DMS153 treated with DMSO at 0.1 percent for 48 hours (cell line): ENCODE data around the gene EFHC1.

Source experiments
- DNase-seq: peaks from one replicate; lab custom pipeline; 2025; ENCODE audit not compliant: unreplicated experiment; lab: John Stamatoyannopoulos, UW

Gene EFHC1

GRCh38 chr6:52395969-52396368 is 24.2 kb upstream of the EFHC1 start:
- DNase-seq, result no peak

- peak; percentile 56 for DNase-seq
Observed at GRCh38 chr6:52399511-52400312, 20.4 kb upstream of the EFHC1 start.

GRCh38 chr6:52400313-52401041 is 19.7 kb upstream of the EFHC1 start:
- no peak for DNase-seq

DNA sequence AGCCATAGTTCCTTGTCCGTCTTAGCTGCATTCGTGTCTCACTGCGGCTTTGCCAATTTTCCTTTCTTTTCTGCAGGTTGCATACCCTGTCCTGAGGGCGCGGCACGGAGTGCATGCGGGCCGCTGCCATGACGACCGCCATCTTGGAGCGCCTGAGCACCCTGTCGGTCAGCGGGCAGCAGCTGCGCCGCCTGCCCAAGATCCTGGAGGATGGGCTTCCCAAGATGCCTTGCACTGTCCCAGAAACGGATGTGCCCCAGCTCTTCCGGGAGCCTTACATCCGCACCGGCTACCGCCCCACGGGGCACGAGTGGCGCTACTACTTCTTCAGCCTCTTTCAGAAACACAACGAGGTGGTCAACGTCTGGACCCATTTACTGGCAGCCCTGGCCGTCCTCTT is 17.1 kb upstream of the EFHC1 start:
- no peak for DNase-seq

- DNase-seq, result peak; percentile 70
Observed at GRCh38 chr6:52403627-52404026, 16.5 kb upstream of the EFHC1 start.

DNA sequence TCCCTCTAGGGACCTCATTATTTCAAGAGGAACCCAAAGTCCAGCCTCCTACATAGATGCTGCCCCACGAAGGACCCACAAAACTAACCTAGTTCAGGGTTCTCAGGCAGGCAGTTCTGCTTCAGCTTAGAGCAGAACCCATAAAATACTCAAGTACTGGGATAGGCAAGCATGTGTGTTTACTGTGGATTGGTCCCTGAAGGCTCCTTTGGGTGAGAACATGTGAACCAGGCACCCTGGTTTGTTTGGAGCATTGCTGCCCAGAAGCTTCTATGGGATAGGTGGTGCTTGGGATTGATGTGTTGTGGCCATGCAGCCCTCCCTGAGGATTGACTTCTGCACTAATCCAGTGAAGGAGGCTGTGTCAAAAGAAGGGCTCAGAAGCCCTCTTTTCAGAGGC is 14.9 kb upstream of the EFHC1 start:
- DNase-seq, result no peak

DNA sequence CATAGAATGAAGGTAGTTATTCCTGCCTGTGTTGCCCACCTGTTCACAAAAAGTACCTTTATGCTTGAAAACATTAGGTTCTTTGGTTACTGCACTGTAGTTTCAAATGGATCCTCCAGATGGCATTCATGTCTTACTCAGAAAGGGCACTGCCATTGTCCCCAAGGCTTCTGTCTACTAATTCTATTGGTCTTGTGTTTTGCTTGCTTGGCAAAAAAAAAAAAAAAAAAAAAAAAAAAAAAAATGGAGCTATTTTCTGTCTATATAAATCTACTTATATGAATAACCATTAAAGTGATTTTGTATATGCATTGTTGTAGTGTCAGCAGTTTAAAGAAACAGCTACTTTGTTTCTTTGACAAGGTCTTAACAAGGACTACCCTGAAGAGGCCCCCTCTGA is 12.7 kb upstream of the EFHC1 start:
- DNase-seq, result peak; percentile 61

DNA sequence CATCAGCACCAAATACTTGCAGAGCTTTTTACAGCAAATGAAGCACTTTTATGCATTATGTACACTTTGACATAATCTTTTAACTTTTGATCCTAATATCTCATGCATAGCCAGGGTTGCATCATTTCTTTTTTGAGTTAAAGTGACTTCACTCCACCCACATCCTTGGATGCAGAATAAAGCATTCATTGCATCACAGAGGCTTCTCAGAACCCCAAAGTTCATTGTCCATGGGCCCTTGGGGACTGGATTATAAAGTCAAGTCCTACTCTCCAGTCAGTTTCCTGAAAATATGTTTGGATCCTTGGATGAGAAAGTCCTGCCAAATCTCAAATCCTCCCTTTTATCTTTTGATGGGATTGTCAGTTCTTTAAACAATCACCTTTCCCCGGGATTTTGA is 10.6 kb upstream of the EFHC1 start:
- DNase-seq, result no peak

GRCh38 chr6:52410979-52411378 is 9.2 kb upstream of the EFHC1 start:
- DNase-seq, result no peak

DNA sequence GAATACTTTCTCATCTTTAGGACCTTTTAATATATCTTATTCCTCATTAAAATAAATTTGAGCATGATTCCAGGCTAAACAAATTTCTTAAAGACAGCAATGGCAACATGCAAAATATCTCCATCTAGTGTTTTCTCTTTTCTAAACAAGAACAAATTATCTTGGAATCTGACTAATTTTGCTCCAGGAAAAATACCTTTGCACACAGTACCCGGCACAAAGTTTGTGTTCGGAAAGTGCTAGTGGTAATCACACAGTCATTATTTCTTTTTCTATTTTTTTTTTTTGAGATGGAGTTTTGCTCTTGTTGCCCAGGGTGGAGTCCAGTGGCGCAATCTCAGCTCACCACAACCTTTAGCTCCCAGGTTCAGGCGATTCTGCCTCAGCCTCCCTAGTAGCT is 8.2 kb upstream of the EFHC1 start:
- no peak for DNase-seq

DNA sequence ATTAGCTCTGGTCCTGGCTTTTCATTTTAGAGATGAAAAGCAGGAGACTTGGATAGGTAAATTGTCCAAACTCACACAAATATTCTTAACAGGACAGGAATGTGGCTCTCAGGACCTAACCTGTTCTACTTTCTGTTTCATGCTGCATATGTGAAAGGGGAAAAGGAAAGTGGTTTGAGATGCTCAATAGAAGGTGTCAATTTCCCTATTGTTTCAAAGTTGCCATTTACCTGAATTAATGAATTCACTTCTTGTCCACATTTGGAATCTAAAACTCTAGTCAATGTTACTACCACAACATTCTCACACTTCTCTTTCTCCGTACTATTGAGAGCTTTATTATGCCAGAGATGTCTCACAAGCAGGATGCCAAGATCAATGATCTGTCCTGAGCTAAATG is 4.8 kb upstream of the EFHC1 start:
- no peak for DNase-seq

DNA sequence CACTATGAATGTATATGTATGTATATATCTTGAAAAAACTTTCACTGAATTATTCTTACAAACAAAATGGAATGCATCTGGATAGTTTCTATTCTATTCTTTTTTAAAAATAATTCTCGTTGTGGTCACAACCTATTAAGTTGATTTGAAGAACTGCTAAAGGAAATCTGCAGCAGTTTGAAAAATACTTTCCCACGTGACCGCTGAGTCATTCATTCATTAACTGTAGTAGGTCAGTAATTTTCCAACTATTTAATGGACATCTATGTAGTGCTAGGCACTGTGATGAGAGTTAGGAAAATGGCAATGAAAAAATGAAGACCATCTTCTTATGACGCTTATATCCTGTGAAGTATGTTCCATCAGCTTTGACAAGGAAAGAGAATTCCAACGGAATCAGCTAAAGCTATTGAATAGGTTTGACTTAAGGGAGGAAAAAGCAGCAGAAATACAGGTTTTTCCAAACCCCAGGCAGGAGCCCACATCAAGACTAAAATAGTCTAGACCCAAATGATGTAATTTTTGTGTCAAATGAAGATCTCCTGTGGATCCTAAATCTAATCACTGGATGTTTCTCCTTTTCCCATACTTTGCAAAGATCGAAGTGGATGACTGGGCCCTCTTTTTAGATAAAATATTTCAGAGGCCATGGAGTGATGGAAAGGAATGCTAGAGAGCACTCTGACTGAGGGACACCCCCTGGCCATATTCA is 4.1 kb upstream of the EFHC1 start:
- no peak for DNase-seq

- peak; percentile 61 for DNase-seq
Observed at GRCh38 chr6:52416629-52417151, 3.5 kb upstream of the EFHC1 start.

DNA sequence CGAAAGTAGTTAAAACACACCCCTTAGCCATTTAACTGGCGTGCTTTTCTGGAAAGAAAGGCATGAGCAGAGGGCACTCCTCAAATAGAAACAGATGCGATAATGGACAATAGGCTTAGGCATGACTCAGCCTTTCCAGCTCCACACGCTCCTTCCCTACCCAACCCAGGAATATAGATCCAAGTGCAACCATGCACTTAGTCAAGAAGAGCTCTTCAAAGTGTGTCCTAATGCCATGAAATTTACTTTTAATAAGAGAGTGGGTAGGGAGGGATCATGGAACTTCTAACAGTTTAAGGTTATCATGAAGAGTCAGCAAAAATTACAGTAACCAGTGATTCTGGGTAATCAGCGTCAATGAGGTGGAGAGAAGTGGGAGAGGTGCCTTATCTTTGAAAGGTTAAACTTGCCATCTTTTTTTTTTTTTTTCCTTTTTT is 2.4 kb upstream of the EFHC1 start:
- DNase-seq, result no peak

DNA sequence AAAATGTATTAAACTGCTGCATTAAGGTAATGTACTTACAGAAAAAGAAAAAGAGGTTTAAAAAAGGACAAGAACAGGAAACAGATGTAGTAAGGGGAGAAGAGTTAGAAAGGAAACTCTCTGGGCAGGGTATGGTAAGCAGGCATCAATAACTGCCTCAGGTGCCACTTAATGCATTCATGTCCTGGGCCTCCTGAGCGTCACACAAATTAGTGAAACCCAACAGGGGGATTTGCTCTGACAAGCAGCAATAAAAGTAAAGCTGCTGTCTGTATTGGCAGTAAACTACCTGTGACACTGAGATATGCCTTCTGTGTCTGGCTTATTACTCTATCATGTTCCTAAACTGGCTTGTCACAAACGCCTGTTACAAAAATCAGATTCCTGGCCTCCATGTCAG is 1.5 kb upstream of the EFHC1 start:
- no peak for DNase-seq

GRCh38 chr6:52420668-52421358 is 671 bp downstream of the EFHC1 start:
- DNase-seq, result peak; percentile 54

GRCh38 chr6:52422156-52422555 is 2.0 kb downstream of the EFHC1 start:
- no peak for DNase-seq

- no peak for DNase-seq
Observed at GRCh38 chr6:52423448-52423847, 3.3 kb downstream of the EFHC1 start.

DNA sequence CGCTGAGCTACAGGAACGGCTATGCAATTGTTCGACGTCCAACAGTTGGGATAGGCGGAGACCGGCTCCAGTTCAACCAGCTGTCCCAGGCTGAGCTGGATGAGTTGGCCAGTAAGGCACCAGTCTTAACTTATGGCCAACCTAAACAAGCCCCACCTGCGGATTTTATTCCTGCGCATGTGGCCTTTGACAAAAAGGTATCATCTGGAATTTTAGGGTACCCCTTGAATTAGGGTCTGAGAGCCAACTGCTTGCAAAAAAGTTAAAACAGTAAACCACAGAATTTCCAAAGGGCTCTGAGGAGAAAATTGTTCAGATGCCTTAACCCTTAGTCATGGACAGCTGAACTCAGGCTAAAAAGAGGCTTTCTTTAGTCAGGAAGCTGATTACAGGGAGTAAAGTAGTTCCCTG is 3.8 kb downstream of the EFHC1 start:
- DNase-seq, result no peak

DNA sequence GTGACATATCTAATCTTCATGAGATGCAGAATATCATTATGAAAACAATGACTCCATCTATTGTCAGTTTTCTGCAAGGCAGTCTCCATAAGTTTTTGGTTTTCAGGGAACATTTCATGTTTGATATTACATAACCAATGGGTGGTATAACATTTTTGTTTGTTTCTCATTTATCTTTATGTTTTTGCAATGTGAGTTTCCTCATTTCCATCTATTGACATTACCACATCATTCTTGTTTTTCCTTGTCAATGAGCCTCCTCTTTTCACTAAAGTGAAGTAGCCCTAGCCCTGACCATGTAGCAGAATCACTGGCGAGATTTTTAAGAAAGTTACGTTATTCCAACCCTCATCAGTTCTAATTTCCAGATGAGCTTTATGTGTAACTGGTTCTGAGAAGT is 4.4 kb downstream of the EFHC1 start:
- DNase-seq, result no peak

- no peak for DNase-seq
Observed at GRCh38 chr6:52426667-52427066, 6.5 kb downstream of the EFHC1 start.
